PFSK-1 (cell line): ENCODE measurements around the gene WIPI1.

Source experiments
- POLR2AphosphoS5 ChIP-seq: IDR thresholded peaks from 2 replicates; pipeline ENCODE4 v1.6.1; 2012; ENCODE audit warnings: low read depth, mild to moderate bottlenecking, control low read depth, low read length, moderate library complexity
- REST ChIP-seq, 2 experiments: IDR thresholded peaks; 2 replicates each; pipeline versions ENCODE4 v1.6.1 to v1.8.0; 2011 to 2012; ENCODE audit warnings: low read depth in 2 of 2, low read length in 2 of 2, control low read depth in 1 of 2, inconsistent platforms in 1 of 2, mild to moderate bottlenecking in 1 of 2, moderate library complexity in 1 of 2; ENCODE audit not compliant: insufficient read depth in 1 of 2
- SIN3A ChIP-seq: IDR thresholded peaks from 2 replicates; pipeline ENCODE4 v1.6.1; 2012; ENCODE audit warnings: mild to moderate bottlenecking, low read length, moderate library complexity, borderline replicate concordance; ENCODE audit not compliant: insufficient read depth
- TAF1 ChIP-seq: IDR thresholded peaks from 2 replicates; pipeline ENCODE4 v1.6.1; 2012; ENCODE audit warnings: low read length, control low read depth, borderline replicate concordance; ENCODE audit not compliant: insufficient read depth

DNA sequence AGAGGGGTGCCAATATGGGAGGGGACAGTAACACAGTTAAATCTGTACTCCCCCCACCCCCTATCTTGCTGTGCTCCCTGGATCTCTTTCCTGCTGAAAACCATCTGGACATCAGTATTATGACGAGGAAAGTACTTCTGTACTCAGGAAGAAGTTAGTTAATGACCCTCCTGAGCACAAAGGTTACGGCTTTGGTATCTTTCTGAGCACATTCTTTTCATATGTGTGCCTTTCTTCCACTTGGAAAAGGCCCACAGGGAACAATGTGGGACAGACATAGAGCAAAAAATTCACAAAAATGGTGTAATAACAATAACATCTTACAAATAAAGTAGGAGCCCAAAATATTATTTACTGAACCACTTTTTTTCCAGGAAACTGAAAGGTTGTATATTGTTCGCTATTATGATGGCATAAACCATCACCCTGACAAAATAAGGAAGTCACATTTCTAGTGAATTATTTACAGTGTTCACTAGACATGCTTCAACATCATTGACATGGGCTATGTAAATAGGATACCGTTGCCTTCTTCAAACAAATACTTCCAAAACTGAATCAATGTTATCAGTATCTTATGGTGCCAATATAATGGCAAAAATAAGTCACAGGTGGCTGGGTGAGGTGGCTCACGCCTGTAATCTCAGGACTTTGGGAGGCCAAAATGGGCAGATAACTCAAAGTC is 5.5 kb downstream of the WIPI1 start:
- TF ChIP-seq TAF1 (no peak), POLR2AphosphoS5 (no peak), SIN3A (no peak), REST (IDR thresholded peaks at IDR 0.05; ENCODE audit: insufficient read depth in 1 of 2, low read depth in 2 of 2, low read length in 2 of 2) (no peak)
